HG02981 (cell line): ENCODE results near the gene MXRA8.

Experiments used
- ATAC-seq: cut with Tn5 transposase; IDR thresholded peaks from one replicate; pipeline ENCODE4 v1.9.1; 2021; ENCODE audit warnings: mild to moderate bottlenecking, moderate library complexity; ENCODE audit not compliant: unreplicated experiment

MXRA8 gene

DNA sequence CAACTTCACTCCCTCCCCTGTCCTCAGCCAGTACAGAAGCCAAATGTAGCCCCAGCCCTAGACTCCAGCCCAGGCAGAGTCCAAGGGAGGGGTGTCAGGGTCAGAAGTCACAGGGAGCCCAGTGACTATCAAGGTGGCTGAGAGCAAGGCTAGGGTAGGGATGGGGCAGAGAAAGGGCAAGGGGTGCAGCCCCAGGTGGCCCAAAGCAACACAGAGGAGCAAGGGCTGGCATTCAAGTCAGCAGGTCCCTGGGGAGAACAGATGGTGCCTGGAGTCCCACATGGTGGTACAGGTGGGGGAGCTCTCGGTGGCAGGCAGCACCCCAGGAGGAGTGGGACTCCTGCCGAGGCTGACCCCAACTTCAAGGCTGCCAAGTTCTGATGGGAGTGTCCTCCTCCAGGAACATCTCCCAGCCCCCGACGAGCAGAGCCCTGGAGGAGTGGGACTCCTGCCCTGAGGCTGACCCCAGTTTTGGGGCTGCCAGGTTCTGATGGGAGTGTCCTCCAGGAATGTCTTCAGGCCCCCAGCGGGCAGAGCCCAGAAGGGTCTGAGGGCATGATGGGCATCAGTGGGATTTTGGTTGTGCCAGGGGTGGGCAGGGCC is 5.5 kb downstream of the MXRA8 start:
- ATAC-seq: no peak

DNA sequence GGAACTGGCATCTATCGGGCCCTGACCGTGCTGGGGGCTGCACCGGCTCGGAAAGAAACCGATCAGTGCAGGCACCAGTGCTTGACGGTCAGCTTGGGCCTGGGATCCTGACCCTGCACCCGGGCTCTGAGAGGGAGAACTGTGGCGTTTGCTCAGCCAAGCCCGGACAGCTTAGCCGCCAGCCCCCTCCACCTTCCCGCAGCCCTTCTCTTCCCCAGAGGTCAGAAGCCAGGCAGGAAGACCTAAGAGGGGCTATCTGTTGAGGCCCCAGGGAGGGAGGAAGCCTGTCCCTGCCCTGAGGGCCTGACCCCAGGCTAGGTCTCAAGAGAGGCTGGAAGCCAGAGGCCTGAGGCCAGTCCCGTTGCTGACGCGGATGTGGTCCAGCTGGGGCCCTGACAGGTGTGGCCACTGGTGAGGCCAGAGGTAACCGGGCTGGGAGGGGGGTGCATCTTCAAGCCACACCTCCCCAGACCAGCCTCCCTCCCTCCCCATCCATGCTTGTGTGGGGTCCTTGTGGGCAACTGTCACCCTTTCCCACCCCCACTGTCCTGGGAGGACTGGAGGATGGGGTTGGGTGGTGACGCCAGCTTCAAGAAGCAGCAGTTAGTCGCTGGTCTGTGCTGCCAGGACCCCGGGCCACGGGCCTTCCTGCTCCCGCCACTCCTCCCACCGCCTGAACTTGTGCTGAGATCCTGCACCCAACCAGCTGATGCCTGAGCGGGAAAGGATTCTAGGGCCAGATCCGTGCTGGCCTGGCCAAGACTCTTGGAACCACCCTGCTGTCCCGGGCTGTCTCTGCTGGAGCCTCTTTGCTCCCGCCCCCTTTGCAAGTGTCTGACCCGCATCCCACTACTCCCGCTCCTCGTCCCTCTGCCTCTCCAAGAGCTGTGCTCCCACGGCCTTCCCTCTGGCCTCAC is 6.6 kb downstream of the MXRA8 start:
- ATAC-seq: no peak

DNA sequence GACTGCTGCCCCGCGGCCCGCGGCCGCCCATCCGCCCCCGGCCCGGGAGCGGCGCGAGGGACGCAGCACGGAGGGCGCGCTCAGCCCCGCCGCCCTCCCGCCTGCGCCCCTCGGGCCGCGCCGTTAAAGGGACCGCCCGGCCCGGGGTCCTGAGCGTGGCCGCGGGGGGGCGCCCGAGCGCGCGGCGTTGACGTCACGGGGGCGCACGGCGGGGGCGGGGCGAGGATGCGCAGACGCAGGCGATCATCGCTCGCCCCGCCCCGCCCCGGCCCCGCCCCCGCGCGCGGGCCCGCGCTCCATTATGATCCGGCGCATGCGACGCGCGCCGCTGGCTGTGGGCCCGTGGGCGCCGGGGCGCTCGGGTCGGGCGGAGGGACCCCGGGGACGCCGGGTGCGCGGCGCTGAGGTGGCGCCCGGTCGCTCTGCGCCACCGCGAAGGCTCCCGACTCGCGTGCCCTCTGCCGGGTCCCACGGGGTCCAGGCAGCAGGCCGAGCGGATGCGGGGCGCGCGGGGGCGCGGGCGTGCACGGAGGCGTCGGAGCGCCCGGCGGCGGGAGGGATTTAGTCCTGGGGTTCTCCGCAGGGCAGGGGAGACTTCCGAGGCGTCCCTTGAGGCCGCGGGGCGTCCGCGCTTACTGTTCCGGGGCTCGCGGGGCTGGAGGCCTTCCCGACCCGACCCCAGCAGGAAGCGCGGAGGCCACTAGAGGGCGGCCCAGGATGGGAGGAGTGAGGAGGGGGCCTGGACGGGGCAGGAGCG is 8.9 kb downstream of the MXRA8 start, which contains the start of gene DVL1:
Gene DVL1, minus strand, starts transcription at position 163 of the 757 bp plus-strand sequence. CDS start 353 bp downstream, outside the sequence.
- peak; percentile 64 for ATAC-seq

DNA sequence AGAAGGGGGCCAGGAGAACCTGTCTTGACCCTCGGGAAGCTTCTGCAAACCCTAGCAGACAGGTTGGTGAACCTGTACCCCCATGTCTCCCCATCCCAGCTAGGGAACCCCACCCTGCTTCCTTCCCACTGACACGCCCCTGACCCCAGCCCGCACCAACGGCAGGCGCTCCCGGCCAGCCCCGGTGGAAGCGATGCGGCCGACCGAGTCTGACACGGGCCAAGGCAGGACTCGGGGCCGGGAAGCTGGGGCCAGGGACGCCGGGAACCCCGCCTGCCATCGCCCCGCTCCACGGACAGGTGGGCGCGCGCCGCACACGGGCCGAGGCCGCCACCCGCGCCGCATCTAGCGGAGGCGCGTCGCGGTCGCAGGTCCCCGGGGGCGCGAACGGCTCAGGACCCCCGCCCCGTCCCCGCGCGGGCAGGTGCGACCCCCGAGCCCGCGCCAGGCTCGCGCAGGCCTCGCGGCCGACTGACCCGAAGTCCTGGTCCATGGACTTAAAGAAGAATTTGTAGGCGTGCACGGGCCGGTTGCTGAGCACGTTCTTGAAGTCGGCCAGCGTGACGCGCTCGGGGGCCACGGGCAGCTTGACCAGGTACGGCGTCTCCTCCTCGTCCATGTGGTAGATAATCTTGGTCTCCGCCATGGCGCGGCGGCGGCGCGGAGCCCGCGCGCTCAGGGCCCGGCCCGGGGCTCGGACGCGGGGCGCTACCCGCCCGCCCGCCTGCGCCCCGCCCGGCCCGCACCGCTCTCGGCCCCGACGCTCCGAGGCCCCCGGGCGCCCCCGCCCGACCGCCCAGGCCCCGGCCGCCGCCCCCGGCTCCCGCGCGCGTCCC is 9.7 kb downstream of the MXRA8 start:
- ATAC-seq: peak; percentile 23

DNA sequence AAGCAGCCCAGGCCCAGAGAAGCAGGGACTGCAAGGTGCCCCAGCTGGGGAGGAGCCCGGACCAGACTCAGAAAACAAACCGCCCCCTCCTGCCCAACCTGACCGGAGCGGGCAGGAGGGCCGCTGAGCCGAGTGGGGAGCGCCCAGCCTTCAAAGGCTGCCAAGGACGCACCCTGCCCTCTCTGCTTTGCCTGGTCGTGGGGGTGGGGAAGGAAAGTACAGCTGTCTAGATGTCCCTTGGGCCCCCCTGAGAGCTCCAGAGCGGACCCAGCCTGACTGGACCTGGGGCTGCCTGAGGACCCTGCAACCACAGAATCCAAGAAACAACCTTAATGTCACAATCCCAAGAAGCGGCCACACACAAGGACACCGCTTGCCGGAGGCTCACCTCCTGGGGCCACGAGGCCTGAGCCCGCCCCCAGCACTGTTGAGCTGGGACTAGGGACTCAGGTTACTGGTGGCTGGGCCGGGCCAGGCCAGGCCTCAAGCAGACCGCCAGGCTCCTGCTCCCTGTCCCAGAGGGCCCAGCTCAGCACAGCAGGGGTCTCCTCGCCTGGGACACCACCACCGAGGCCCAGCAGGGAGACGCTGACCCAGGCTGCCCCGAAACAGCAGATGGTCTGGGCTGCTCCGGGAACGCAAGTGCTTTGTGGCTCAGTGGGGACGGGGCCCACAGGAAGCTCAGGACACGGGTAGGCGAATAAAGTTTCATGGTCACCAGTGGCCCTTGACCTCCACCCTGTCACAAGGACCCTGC is 10.5 kb downstream of the MXRA8 start:
- ATAC-seq: no peak

DNA sequence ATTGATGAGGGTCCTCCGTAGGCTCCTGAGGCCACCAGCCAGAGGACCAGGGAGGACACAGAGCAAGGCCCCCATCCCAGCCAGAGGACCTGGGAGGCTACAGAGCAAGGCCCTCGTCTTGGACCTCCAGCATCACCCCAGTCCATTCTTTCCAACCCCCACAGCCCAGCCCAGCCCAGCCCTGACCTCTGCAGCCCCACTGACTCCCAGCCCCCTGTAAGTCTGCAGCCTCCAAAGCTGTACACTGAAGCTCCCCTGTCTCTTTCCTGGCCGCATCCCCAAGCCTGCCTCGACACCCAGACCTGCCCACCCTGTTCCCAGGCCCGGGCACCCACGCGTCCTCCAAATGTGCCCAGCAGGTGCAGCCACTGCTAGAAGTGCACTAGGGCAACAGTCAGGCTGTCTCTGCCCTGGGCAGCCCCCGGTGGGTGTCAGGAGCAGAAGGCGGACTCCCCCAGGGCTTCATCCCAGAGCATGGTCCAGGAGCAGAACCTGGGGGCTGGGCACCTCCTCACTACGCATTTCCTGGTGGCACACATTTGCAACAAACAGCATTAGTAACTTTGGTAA is 11.2 kb downstream of the MXRA8 start:
- no peak for ATAC-seq

DNA sequence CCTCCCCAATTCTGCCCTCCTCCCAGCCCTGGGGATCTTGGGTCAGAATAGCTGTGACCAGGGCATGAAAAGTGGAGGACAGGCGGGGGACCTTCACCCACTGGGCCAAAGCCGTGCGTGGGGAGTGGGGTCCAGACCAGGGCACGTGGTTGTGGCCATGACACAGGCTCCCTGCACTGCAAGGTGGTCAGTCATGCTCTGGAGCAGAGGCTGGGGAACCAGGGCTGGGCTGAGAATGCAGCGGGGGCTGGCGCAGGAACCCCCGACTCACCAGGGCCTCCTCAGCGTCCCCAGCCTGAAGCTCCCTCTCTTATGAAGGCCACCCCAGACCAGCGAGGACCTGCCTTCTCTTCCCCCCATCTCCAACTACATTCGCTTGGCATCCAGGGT is 11.9 kb downstream of the MXRA8 start:
- no peak for ATAC-seq

DNA sequence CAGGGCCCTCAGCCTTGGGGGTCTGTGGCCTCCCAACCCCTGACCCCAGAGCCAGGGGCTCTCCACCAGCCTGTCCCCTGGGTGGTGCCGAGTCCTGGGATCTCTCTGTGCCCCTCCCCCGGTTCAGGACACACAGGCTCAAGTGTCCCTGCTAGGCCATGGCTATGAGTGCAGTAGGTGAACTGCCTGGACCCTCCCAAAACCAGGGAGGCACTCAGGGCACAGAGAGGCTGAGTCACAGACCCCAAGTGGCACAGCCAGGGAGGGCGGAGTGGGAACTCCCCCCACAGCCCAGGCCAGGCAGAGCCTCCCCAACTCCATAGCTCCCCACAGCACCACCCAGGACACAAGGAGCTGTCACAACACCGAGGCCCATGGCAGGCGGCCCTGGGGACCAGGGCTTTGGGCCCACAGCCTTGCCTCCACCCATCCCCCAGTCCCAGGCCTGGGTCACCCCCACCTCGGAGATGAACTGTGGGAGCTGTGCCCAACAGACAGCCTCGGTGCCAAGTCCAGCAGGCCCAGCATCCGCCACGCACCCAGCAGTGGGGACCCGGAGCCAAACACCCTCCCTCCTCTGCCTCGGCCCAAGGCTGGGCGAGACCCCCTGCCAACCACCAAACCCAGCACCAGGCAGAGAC is 12.4 kb downstream of the MXRA8 start:
- ATAC-seq: no peak

DNA sequence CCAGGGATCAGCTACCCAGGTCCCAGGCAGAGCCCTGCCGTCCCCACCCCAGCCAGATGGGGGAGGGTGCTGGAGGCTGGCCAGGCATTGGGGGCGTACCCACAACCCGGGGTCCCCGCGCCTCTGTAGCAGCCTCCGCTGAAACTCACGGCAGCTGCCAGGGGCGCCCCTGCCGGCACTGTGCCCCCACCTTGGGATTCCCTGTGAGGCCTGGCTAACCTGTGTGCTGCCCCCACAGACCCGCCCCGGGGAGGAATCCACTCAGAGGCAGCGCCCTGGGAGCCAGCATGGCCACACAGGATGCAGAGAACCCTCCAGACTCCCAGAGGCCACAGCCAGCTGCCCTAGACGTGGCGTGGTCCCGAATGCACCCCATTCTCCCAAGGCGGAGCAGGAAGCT is 13.0 kb downstream of the MXRA8 start:
- ATAC-seq: no peak

DNA sequence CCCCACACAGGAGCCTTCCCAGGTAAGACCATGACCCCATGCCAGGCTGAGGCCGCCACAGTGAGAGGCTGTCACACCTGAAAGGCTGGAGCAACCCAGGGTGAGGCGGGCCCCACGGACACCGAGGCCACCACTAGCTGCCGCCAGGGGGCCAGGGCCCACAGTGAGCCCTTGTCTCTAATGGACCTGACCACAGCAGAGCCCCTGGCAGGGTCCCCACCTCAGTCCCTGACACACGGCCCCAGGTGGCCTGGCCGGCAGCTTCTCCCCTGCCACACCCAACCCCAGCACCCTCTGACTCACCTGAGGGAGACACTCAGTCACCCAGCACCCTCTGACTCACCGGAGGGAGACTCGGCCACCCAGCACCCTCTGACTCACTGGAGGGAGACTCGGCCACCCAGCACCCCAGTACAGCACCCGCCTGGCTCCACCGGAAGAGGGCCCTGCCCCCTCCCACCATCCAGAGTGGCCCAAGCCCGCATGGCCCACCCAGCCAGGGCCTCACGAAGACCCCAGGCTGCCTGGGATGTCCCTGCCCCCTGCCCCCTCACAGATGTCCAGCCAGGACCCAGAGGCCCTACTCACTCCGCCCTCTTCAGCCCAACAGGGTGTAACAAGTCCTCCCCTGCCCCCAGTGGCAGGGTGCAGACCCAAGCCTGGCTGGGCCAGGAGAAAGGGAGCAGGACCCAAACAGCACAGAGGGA is 13.5 kb downstream of the MXRA8 start:
- ATAC-seq: no peak

DNA sequence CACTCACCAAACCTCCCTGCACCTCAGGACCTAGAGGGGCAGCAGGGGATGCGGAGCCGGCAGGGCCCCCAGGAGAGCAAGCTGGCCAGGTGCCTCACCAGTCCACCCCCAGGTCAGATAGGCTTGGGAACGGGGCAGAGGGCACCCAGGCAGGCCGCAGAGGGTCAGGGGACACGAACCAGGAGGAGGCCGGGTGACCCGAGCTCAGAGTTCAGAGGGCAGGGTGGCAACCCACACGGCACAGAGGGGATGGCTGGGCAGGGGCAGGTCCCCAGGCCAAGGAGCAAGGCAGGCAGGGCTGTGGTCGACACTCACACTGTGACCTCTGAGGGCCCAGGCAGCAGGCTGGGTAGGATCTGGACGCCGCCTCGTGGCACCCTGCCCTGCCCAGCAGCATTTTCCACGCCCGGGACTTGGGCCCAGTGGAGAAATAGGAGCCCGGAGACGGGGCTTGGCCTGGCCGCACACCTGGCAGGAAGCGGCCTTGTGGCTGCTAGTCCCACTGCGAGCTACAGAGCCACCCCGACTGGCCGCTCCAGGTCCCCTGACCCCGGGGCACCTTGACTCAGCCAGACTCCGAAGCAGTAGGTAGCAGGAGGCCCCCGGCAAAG is 14.4 kb downstream of the MXRA8 start:
- ATAC-seq: no peak

DNA sequence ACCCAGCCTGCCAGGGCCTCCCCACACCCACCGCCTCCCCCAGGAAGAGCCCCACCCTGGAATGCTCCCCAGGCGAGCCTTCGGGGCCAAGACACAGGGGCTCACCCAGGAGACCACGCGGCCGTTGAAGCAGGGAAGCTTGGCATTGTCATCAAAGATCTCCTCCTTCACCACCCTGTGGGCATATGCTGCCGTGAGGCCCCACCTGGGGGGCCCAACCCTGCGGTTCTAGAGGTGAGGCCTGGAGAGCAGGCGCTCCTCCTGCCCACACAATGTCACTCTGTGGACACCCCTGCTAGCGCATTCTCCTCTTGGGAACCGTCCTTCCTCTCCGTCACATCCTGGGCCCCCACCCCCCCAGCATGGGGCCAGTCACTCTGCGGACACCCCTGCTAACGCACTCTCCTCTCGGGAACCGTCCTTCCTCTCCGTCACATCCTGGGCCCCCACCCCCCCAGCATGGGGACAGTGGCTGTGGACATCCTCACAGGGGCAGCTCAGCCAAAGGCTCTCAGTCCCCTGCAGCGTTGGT is 15.7 kb downstream of the MXRA8 start:
- ATAC-seq: no peak

DNA sequence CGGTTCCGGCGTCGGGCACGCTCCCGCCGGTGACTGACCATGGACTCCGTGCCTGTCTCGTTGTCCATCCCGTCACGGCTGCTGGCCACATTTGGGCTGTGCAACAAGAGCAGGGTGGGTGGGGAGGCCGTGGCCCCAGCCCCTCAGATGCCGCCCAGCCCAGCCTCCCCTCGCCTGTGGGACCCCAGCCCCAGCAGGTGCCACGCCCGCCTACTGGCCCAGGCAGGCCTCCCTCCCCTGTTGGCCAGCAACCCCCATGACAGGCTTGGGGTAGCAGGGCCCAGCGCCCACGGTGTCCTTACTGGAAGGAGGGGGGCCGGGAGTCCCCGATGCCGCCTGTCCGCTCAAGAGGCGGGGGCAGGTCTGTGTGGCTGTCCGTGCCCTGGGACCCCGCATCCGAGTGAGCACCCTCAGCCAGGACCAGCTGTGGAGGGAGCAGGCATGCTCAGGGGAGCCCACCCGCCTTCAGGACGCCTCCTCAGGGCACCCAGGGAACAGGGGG is 16.2 kb downstream of the MXRA8 start:
- ATAC-seq: no peak

DNA sequence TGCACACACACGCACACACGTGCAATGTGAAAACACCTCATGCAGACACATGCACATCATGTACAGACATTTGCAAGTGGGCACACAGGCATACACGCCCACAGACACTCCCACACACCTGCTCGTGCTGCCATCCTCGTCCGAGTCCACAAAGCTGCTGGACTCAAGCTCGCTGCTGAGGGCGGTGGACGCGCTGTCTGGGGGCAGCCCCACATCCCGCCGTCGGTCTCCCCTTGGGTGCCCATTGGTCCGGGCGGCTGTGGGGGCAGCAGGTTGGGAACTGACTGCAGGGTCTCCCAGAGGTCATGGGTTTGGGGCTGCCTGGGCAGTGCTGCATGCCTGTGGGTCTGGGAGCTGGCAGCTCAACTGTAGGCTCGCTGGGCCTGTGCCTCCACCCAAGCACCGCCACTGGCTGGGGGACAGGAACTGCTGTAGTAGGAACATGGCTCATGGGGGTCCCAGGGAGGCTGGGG is 16.8 kb downstream of the MXRA8 start:
- no peak for ATAC-seq

DNA sequence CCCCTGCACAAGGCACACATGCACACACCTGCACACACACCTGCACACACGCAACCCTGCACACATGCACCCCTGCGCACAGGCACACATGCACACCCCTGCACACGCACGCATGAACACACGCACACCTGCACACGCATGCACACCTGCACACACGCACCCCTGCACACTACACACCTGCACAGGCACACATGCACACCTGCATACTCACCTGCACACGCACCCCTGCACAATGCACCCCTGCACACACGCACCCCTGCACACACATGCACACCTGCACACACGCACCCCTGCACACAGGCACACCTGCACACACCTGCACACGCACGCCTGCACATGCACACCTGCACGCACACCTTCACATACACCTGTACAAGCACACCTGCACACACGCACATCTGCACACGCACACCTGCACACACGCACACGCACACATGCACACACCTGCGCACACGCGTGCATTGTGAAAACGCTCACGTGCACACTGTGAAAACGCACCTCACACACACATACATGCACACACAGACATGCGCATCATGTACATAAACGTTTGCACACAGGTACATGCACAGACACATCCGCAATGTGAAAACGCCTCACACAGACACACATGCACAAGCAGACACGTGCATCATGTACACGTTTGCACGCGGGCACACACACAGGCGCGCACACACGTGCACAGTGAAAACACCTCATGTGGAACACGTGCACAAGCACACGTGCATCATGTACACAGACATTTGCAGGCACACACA is 17.4 kb downstream of the MXRA8 start:
- ATAC-seq: no peak

DNA sequence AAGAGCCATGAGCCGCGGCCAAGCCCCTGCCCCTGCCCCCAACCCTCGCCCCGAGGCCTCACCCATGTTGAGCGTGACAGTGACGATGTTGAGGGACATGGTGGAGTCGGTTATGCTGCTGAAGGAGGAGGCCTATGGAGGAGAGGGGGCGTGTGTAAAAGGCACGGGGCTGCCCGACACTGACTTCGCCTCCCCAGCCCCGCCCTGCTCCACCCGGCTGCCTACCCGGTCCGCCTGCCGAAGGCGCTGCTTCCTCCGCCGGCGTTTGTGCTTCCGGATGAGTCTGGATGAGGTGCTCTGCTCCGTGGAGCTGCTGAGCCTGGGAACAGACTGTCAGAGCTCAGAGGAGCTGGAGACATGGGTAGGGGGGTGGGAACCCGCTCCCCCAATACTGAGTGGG is 18.2 kb downstream of the MXRA8 start:
- no peak for ATAC-seq

DNA sequence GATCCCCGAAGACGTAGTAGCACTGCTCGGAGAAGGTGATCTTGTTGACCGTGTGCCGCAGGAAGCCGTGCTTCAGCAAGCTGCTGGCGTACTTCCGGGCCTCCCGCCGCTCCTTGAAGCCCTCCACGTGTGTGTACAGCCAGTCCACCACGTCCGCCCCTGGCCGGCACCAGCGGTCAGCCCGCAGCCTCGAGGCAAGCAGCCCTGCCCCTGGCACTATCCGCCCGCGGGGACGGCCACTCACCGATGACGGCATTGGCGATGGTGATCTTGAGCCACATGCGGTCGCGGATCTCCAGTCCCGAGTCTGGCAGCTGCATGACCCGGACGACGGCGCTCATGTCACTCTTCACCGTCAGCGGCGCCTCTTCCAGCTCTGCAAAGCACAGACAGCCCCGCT is 20.1 kb downstream of the MXRA8 start:
- no peak for ATAC-seq
